ENCODE data around the gene TFF2.

TFF2 gene

DNA sequence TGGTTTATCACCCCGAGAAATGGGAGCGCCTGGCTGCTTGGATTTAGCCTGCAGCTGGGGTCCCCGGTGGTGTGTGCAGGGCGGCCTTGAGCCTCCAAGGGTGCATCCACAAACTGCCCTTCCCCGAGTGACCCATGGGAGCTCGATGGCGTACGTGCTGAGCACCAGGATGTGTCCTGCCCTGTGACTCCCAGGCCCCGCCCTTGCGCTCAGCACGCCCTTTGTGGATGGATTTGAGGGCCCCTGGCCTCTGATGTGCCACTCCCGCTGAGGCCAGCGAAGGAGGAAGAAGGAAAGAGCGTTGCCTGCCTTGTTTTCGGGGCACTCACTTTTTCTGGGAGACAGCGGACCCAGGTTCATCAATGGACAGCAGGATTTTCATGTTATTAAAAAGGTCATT lies 33.9 kb downstream of the TFF2 start:
- no peak for ATAC-seq

DNA sequence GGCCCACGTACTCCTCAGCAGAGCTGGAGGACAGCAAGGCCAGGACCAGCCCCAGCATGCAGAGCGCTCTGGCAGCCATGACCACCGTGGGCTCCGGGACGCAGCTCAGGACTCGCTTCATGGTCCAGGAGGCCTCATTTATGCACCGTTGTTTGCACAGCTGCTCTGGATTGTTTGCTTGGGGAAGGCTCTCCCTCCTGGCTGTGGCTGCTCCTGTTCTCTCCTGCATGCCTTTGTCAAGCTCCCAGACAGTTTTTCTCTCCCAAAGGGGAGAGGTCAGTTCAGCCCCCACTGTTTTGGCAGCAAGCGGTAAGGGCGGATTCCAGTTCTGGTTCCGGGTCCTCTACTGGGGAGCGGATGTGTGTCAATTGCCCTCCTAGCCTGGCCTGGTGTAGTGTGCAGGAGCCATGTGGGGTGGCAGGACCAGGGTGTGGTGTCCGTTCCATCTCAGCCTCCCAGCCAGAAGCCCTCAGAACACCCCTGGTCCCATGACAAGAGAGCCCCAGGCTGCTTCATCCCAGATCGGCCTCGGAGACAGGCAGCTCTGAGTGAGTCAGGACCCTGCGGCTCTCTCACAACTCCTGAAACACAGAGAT lies 35.4 kb downstream of the TFF2 start, which contains the start of gene TFF3:
TFF3 (minus strand) TSS at position 114 of the 596 bp plus-strand sequence; CDS start at position 79, 35 bp downstream.
- TF ChIP-seq ZNF8 (CRISPR knock-in tag; IDR thresholded peaks at IDR 0.05) (no peak), ISL1 (CRISPR knock-in tag; IDR thresholded peaks at IDR 0.05) (no peak), ZFP3 (CRISPR knock-in tag; IDR thresholded peaks at IDR 0.05) (no peak)
- TF ChIP-seq, protein P1, sequence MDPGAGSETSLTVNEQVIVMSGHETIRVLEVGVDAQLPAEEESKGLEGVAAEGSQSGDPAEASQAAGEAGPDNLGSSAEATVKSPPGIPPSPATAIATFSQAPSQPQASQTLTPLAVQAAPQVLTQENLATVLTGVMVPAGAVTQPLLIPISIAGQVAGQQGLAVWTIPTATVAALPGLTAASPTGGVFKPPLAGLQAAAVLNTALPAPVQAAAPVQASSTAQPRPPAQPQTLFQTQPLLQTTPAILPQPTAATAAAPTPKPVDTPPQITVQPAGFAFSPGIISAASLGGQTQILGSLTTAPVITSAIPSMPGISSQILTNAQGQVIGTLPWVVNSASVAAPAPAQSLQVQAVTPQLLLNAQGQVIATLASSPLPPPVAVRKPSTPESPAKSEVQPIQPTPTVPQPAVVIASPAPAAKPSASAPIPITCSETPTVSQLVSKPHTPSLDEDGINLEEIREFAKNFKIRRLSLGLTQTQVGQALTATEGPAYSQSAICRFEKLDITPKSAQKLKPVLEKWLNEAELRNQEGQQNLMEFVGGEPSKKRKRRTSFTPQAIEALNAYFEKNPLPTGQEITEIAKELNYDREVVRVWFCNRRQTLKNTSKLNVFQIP (CRISPR knock-in tag; IDR thresholded peaks at IDR 0.05; ENCODE audit: borderline replicate concordance, low read depth): no peak
- no peak for ATAC-seq

More for the DNA sequence above, 33.9 kb downstream of the TFF2 start:
- TF ChIP-seq ZC3H10 (CRISPR knock-in tag; IDR thresholded peaks at IDR 0.05) (no peak), RARB (CRISPR knock-in tag; IDR thresholded peaks at IDR 0.05) (no peak), ZFP3 (CRISPR knock-in tag; IDR thresholded peaks at IDR 0.05) (no peak), ZFP30 (CRISPR knock-in tag; IDR thresholded peaks at IDR 0.05) (no peak)
- TF ChIP-seq, protein P2, sequence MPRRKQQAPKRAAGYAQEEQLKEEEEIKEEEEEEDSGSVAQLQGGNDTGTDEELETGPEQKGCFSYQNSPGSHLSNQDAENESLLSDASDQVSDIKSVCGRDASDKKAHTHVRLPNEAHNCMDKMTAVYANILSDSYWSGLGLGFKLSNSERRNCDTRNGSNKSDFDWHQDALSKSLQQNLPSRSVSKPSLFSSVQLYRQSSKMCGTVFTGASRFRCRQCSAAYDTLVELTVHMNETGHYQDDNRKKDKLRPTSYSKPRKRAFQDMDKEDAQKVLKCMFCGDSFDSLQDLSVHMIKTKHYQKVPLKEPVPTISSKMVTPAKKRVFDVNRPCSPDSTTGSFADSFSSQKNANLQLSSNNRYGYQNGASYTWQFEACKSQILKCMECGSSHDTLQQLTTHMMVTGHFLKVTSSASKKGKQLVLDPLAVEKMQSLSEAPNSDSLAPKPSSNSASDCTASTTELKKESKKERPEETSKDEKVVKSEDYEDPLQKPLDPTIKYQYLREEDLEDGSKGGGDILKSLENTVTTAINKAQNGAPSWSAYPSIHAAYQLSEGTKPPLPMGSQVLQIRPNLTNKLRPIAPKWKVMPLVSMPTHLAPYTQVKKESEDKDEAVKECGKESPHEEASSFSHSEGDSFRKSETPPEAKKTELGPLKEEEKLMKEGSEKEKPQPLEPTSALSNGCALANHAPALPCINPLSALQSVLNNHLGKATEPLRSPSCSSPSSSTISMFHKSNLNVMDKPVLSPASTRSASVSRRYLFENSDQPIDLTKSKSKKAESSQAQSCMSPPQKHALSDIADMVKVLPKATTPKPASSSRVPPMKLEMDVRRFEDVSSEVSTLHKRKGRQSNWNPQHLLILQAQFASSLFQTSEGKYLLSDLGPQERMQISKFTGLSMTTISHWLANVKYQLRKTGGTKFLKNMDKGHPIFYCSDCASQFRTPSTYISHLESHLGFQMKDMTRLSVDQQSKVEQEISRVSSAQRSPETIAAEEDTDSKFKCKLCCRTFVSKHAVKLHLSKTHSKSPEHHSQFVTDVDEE (CRISPR knock-in tag; IDR thresholded peaks at IDR 0.05): no peak

DNA sequence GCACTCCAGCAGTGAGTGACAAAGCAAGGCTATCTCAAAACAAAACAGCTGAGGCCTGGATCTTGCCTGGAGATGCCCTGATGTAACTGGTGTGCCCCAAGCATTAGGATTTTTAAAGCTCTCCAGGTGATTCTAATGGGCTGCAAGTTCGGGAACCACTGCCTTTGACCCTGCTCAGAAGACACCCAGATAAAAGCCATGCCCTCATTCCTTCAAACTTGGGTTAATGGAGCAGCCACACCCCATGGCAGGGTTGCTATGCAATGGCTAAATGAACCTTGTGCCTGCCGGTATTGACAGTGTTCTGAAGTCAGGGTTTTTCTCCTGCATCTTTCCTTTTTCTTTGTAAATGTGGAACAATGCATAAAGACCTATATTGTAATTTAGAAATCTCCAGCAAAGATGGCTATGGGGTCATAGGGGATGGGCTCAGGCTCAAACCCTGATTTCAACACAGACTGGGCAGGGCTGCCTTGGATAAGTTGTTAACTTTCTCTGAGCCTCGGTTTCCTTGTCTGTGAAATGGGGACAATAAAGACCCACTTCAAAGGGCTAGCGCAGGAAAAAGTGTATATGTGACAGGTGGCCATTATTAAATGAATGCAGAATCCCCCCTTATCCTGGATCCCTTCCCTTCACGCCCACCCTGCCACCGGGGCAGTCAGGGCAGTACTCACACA lies 36.0 kb downstream of the TFF2 start:
- no peak for ATAC-seq
- no peak for TF ChIP-seq BACH2 (CRISPR knock-in tag; IDR thresholded peaks at IDR 0.05; ENCODE audit: borderline replicate concordance)
- no peak for TF ChIP-seq ARNTL (CRISPR knock-in tag; IDR thresholded peaks at IDR 0.05; ENCODE audit: borderline replicate concordance, low read depth)
- TF ChIP-seq, protein P1 (CRISPR knock-in tag; IDR thresholded peaks at IDR 0.05; ENCODE audit: borderline replicate concordance, low read depth): no peak
- TF ChIP-seq ZFP30 (CRISPR knock-in tag; IDR thresholded peaks at IDR 0.05): no peak
- TF ChIP-seq, protein P3, sequence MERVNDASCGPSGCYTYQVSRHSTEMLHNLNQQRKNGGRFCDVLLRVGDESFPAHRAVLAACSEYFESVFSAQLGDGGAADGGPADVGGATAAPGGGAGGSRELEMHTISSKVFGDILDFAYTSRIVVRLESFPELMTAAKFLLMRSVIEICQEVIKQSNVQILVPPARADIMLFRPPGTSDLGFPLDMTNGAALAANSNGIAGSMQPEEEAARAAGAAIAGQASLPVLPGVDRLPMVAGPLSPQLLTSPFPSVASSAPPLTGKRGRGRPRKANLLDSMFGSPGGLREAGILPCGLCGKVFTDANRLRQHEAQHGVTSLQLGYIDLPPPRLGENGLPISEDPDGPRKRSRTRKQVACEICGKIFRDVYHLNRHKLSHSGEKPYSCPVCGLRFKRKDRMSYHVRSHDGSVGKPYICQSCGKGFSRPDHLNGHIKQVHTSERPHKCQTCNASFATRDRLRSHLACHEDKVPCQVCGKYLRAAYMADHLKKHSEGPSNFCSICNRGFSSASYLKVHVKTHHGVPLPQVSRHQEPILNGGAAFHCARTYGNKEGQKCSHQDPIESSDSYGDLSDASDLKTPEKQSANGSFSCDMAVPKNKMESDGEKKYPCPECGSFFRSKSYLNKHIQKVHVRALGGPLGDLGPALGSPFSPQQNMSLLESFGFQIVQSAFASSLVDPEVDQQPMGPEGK (CRISPR knock-in tag; IDR thresholded peaks at IDR 0.05; ENCODE audit: borderline replicate concordance): no peak
- TF ChIP-seq, protein P2 (CRISPR knock-in tag; IDR thresholded peaks at IDR 0.05): no peak
- no peak for TF ChIP-seq TCF4 (CRISPR knock-in tag; IDR thresholded peaks at IDR 0.05; ENCODE audit: borderline replicate concordance)
- TF ChIP-seq, protein P4, sequence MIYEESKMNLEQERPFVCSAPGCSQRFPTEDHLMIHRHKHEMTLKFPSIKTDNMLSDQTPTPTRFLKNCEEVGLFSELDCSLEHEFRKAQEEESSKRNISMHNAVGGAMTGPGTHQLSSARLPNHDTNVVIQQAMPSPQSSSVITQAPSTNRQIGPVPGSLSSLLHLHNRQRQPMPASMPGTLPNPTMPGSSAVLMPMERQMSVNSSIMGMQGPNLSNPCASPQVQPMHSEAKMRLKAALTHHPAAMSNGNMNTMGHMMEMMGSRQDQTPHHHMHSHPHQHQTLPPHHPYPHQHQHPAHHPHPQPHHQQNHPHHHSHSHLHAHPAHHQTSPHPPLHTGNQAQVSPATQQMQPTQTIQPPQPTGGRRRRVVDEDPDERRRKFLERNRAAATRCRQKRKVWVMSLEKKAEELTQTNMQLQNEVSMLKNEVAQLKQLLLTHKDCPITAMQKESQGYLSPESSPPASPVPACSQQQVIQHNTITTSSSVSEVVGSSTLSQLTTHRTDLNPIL (CRISPR knock-in tag; IDR thresholded peaks at IDR 0.05; ENCODE audit: low read depth): no peak
- no peak for TF ChIP-seq ZNF70 (CRISPR knock-in tag; IDR thresholded peaks at IDR 0.05)
- no peak for TF ChIP-seq PPARA (CRISPR knock-in tag; IDR thresholded peaks at IDR 0.05; ENCODE audit: borderline replicate concordance)
- TF ChIP-seq CSDC2 (CRISPR knock-in tag; IDR thresholded peaks at IDR 0.05): no peak
- TF ChIP-seq, protein P5, sequence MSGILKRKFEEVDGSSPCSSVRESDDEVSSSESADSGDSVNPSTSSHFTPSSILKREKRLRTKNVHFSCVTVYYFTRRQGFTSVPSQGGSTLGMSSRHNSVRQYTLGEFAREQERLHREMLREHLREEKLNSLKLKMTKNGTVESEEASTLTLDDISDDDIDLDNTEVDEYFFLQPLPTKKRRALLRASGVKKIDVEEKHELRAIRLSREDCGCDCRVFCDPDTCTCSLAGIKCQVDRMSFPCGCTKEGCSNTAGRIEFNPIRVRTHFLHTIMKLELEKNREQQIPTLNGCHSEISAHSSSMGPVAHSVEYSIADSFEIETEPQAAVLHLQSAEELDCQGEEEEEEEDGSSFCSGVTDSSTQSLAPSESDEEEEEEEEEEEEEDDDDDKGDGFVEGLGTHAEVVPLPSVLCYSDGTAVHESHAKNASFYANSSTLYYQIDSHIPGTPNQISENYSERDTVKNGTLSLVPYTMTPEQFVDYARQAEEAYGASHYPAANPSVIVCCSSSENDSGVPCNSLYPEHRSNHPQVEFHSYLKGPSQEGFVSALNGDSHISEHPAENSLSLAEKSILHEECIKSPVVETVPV (CRISPR knock-in tag; IDR thresholded peaks at IDR 0.05): no peak
- TF ChIP-seq GLIS3 (CRISPR knock-in tag; IDR thresholded peaks at IDR 0.05): no peak
- TF ChIP-seq OSR1 (CRISPR knock-in tag; IDR thresholded peaks at IDR 0.05): no peak

Measured in SK-N-SH treated with all-trans-retinoic acid at 6 μM for 48 hours (cell line).